GM12878 (cell line): Measurements from ENCODE around the gene MOK. TPM values are rescaled to one million over a fixed set of nuclear protein-coding genes. Genes with fewer than 3 reads are reported as not detected.

ENCODE experiments used
- ATAC-seq: fragments of 200-7000 bp; cut with Tn5 transposase; 3 replicates; pipeline ENCODE4 v1.9.1; 2020; ENCODE audit warnings: mild to moderate bottlenecking, moderate library complexity
- BruUV-seq: library from RNA; stranded (reverse); fragments of 400-500 nt; replicated peaks from 2 replicates; lab custom pipeline; 2021; lab: Mats Ljungman, UMichigan
- CTCF ChIA-PET: fragments of 300-600 bp; sonication (Branson Sonifier 250); formaldehyde crosslinking; extraction: SDS; loops from one replicate; lab custom pipeline; 2021; ENCODE audit warnings: inconsistent platforms; lab: Yijun Ruan, JAX
- POLR2A ChIA-PET: fragments of 350-600 bp; formaldehyde crosslinking; extraction: SDS; loops from one replicate; lab custom pipeline; 2021; ENCODE audit warnings: inconsistent platforms; lab: Charles Lee
- RAD21 ChIA-PET: fragments of 300-600 bp; sonication (Branson Sonifier 250); formaldehyde crosslinking; loops from one replicate; lab custom pipeline; 2023; ENCODE audit warnings: antibody characterized with exemption; ENCODE audit not compliant: unreplicated experiment; lab: Charles Lee
- SMC1A ChIA-PET: fragments of 300-600 bp; sonication (Branson Sonifier 250); formaldehyde crosslinking; loops from one replicate; lab custom pipeline; 2023; ENCODE audit not compliant: unreplicated experiment, uncharacterized antibody; lab: Charles Lee
- DNase-seq: peaks from one replicate; pipeline ENCODE4 v3.0.0-alpha.2; 2011; ENCODE audit warnings: low read depth, low spot score
- FAIRE-seq: peaks from 3 replicates; lab custom pipeline; 2011; peaks lifted over from hg19 to GRCh38; lab: Jason Lieb, UNC
- H2AFZ ChIP-seq: 2 replicates; pipeline ENCODE4 v1.6.0; 2011; ENCODE audit warnings: low read depth, low read length, control low read depth; ENCODE audit not compliant: control insufficient read depth
- H3K27ac ChIP-seq: 2 replicates; pipeline ENCODE4 v1.5.1; 2011; ENCODE audit warnings: control low read depth; ENCODE audit not compliant: control insufficient read depth, insufficient read depth
- H3K27me3 ChIP-seq, 2 experiments: replicated peaks in 1 of 2; 2 replicates each; pipeline versions ENCODE4 v1.6.0 to v1.6.1; 2011; ENCODE audit warnings: low read length in 1 of 2; ENCODE audit not compliant: control insufficient read depth in 2 of 2, insufficient read depth in 2 of 2
- H3K36me3 ChIP-seq, 2 experiments: 2 replicates each; pipeline ENCODE4 v1.5.1; 2011; ENCODE audit warnings: low read length in 1 of 2; ENCODE audit not compliant: control insufficient read depth in 2 of 2, insufficient read depth in 2 of 2
- H3K4me1 ChIP-seq: 2 replicates; pipeline ENCODE4 v1.6.1; 2011; ENCODE audit warnings: mild to moderate bottlenecking, low read length, moderate library complexity, mixed read lengths; ENCODE audit not compliant: control insufficient read depth, insufficient read depth
- H3K4me2 ChIP-seq: 2 replicates; pipeline ENCODE4 v1.6.0; 2011; ENCODE audit warnings: control low read depth; ENCODE audit not compliant: control insufficient read depth, insufficient read depth
- H3K4me3 ChIP-seq: fragments of 200-600 bp; sonication (generic); 2 replicates; pipeline ENCODE4 v1.5.1; 2016
- H3K79me2 ChIP-seq: 2 replicates; pipeline ENCODE4 v1.6.0; 2011; ENCODE audit warnings: low read length; ENCODE audit not compliant: control insufficient read depth, insufficient read depth
- H3K9ac ChIP-seq: 2 replicates; pipeline ENCODE4 v1.8.0; 2011; ENCODE audit warnings: low read length, control low read depth, mixed read lengths; ENCODE audit not compliant: control insufficient read depth, insufficient read depth
- H3K9me3 ChIP-seq: replicated peaks from 3 replicates; pipeline ENCODE4 v1.5.1; 2011; ENCODE audit warnings: mild to moderate bottlenecking, low read length; ENCODE audit not compliant: control insufficient read depth, insufficient read depth
- H4K20me1 ChIP-seq: 2 replicates; pipeline ENCODE4 v1.6.0; 2011; ENCODE audit not compliant: control insufficient read depth, insufficient read depth
- EGR1 ChIP-seq, 2 experiments: IDR thresholded peaks; 1 replicate in 1 of 2; 2 replicates in 1 of 2; pipeline ENCODE4 v1.6.1; 2011 to 2012; ENCODE audit warnings: low read depth in 2 of 2, low read length in 2 of 2, borderline replicate concordance in 1 of 2, mild to moderate bottlenecking in 1 of 2, moderate library complexity in 1 of 2
- ETV6 ChIP-seq, 2 experiments: fragments of 450-650 bp in 1 of 2; IDR thresholded peaks in 1 of 2; conservative IDR thresholded peaks in 1 of 2; 2 replicates each; pipeline ENCODE4 v1.6.1; 2014; ENCODE audit warnings: antibody characterized with exemption in 1 of 2, borderline replicate concordance in 1 of 2, low read depth in 1 of 2, mild to moderate bottlenecking in 1 of 2, moderate library complexity in 1 of 2
- FOXK2 ChIP-seq: fragments of 450-650 bp; IDR thresholded peaks from 2 replicates; pipeline ENCODE4 v1.6.1; 2017; ENCODE audit warnings: mild to moderate bottlenecking, moderate library complexity
- FOXM1 ChIP-seq: IDR thresholded peaks from 2 replicates; pipeline ENCODE4 v1.6.1; 2012; ENCODE audit warnings: low read depth, mild to moderate bottlenecking, inconsistent platforms, low read length, moderate library complexity
- IRF4 ChIP-seq: IDR thresholded peaks from 2 replicates; pipeline ENCODE4 v1.6.1; 2011; ENCODE audit warnings: low read depth, low read length
- KLF5 ChIP-seq: fragments of 450-650 bp; IDR thresholded peaks from 2 replicates; pipeline ENCODE4 v1.6.1; 2014; ENCODE audit warnings: mild to moderate bottlenecking; ENCODE audit not compliant: partially characterized antibody
- MTA3 ChIP-seq: IDR thresholded peaks from 2 replicates; pipeline ENCODE4 v1.6.1; 2012; ENCODE audit warnings: low read length, inconsistent platforms, borderline replicate concordance
- POLR2AphosphoS5 ChIP-seq: IDR thresholded peaks from 2 replicates; pipeline ENCODE4 v1.6.1; 2011; ENCODE audit warnings: mild to moderate bottlenecking, low read length, inconsistent platforms
- RAD51 ChIP-seq: fragments of 450-650 bp; IDR thresholded peaks from 2 replicates; pipeline ENCODE4 v1.6.1; 2016; ENCODE audit warnings: moderate library complexity, mild to moderate bottlenecking, inconsistent platforms
- SP1 ChIP-seq: IDR thresholded peaks from one replicate; pipeline ENCODE4 v1.6.1; 2011; ENCODE audit warnings: low read depth, low read length
- STAT1 ChIP-seq: fragments of 450-650 bp; conservative IDR thresholded peaks from 2 replicates; pipeline ENCODE4 v1.6.1; 2014; ENCODE audit warnings: antibody characterized with exemption, mild to moderate bottlenecking
- SUPT20H ChIP-seq: IDR thresholded peaks from 2 replicates; pipeline ENCODE4 v1.6.1; 2011; ENCODE audit warnings: low read depth, mild to moderate bottlenecking, low read length, moderate library complexity, borderline replicate concordance; ENCODE audit not compliant: control insufficient read depth
- TBL1XR1 ChIP-seq: IDR thresholded peaks from 2 replicates; pipeline ENCODE4 v1.6.1; 2012; ENCODE audit warnings: low read depth, low read length, improper control_type of control experiment
- TCF3 ChIP-seq: IDR thresholded peaks from 2 replicates; pipeline ENCODE4 v1.6.1; 2012; ENCODE audit warnings: low read depth, mild to moderate bottlenecking, low read length, borderline replicate concordance; ENCODE audit not compliant: insufficient read depth
- WRNIP1 ChIP-seq: IDR thresholded peaks from 2 replicates; pipeline ENCODE4 v1.6.1; 2011; ENCODE audit warnings: low read depth, low read length, improper control_type of control experiment, borderline replicate concordance
- YY1 ChIP-seq: IDR thresholded peaks from 2 replicates; pipeline ENCODE4 v1.6.1; 2011; ENCODE audit warnings: low read depth, mild to moderate bottlenecking, low read length
- ZNF207 ChIP-seq: fragments of 450-650 bp; IDR thresholded peaks from 2 replicates; pipeline ENCODE4 v1.6.1; 2014; ENCODE audit warnings: antibody characterized with exemption, mild to moderate bottlenecking, borderline replicate concordance
- WGBS: methylation state at CpG from one replicate; pipeline ENCODE4 v1.1.6; 2016; ENCODE audit warnings: low lambda C conversion rate; ENCODE audit not compliant: insufficient replicate concordance, insufficient coverage; ENCODE audit errors: missing lambda C conversion rate; 5-methylcytosine and 5-hydroxymethylcytosine counted together
- in situ Hi-C: fragments of 300-500 bp; cut with MboI; formaldehyde crosslinking; loops from 9 replicates; pipeline ENCODE4 v1.14.3; 2018; ENCODE audit warnings: mixed read lengths
- intact Hi-C: fragments of 100-400 bp; cut with micrococcal nuclease; formaldehyde crosslinking; loops from one replicate; pipeline ENCODE4 v1.14.2; 2022; ENCODE audit not compliant: unreplicated experiment
- polyA plus RNA-seq, 11 experiments: library from polyadenylated mRNA; depleted of rRNA in 4 of 11; unstranded in 6 of 11; stranded (reverse) in 5 of 11; fragments of >200 nt; fragmentation: Nextera tagmentation in 4 of 11; fragmentation: Illumina TruSeq in 1 of 11; extraction: Ambion mirVana in 4 of 11; extraction: Trizol in 1 of 11; gene quantifications; 1 replicate in 1 of 11; 2 replicates in 10 of 11; pipeline versions ENCODE4 v1.2.1 to v1.2.3, GENCODE V29; 2011 to 2016; ENCODE audit warnings: inconsistent platforms in 2 of 11, missing spikeins in 2 of 11, low read depth in 1 of 11
- total RNA-seq, 4 experiments: library from RNA; depleted of rRNA in 3 of 4; stranded (reverse); fragments of >200 nt in 3 of 4; fragmentation: Illumina TruSeq in 1 of 4; extraction: Trizol in 1 of 4; gene quantifications; 2 replicates each; pipeline versions ENCODE4 v1.2.1 to v1.2.3, GENCODE V29; 2013 to 2021

The MOK gene
- total and polyA plus RNA-seq, 10 of the 15 experiments (the other 5 are each of a cell fraction or from before 2014, with no cell fraction given): 0.10 to 3.0 (median 1.4) TPM

GRCh38 chr14:102212356-102212755 lies 92.6 kb downstream of the MOK start:
- H2AFZ ChIP-seq: no peak overlapping the region
- no peak overlapping the region for H3K4me2 ChIP-seq
- SMC1A ChIA-PET: no interaction called here
- RAD21 ChIA-PET: no interaction called here
- 99% methylated on average over 8 of the region's 8 CpGs for WGBS
- no peak overlapping the region for H3K27ac ChIP-seq
- no TSS peak for BruUV-seq
- intact Hi-C loops (no loop called here), in situ Hi-C loops (no loop called here)
- DNase-seq: no peak
- no peak for ATAC-seq
- TF ChIP-seq RAD51 (no peak), KLF5 (no peak), POLR2AphosphoS5 (no peak), ZNF207 (no peak), TCF3 (no peak), TBL1XR1 (no peak), SP1 (no peak), FOXM1 (no peak), IRF4 (no peak), YY1 (no peak), STAT1 (no peak), FOXK2 (no peak), SUPT20H (no peak), ETV6 (conservative IDR thresholded peaks at IDR 0.05 in 1 of 2, IDR thresholded peaks at IDR 0.05 in 1 of 2; ENCODE audit: borderline replicate concordance in 1 of 2, low read depth in 1 of 2) (no peak), MTA3 (no peak), EGR1 (IDR thresholded peaks at IDR 0.05; ENCODE audit: borderline replicate concordance in 1 of 2, low read depth in 2 of 2, low read length in 2 of 2) (no peak), WRNIP1 (no peak)
- no peaks in the 10 kb centered on the region for H3K27me3 ChIP-seq
- POLR2A ChIA-PET: interaction anchor here (0.6 kb wide), 1 partner anchor 71 kb away, joined by 6 read pairs; no protein-coding TSS in a partner anchor
- CTCF ChIA-PET: interaction anchor here (0.8 kb wide), 1 partner anchor 19 kb away, joined by 3 read pairs; no protein-coding TSS in a partner anchor
- no peaks in the 10 kb centered on the region for H3K79me2 ChIP-seq
- H3K4me3 ChIP-seq: no peak overlapping the region
- H3K9ac ChIP-seq: no peak overlapping the region
- no peaks in the 10 kb centered on the region for H4K20me1 ChIP-seq
- H3K4me1 ChIP-seq: no peaks in the 10 kb centered on the region
- no peak for FAIRE-seq
- H3K9me3 ChIP-seq: no peaks in the 10 kb centered on the region
- H3K36me3 ChIP-seq: peaks cover 9 to 10% of the 10 kb centered on the region in 2 experiments; a peak in 3 of 4 replicates
